Measurements from ENCODE around the gene HDGF. TPM values are rescaled to one million over a fixed set of nuclear protein-coding genes. Genes with fewer than 3 reads are reported as not detected.
A peak's percentile ranks its signal among the peaks of the same experiment; 100 is the strongest.

HDGF gene
- total and polyA plus RNA-seq, 2 of the 8 experiments (the other 6 are each of a cell fraction or from before 2014, with no cell fraction given) = 145 to 391 TPM

DNA sequence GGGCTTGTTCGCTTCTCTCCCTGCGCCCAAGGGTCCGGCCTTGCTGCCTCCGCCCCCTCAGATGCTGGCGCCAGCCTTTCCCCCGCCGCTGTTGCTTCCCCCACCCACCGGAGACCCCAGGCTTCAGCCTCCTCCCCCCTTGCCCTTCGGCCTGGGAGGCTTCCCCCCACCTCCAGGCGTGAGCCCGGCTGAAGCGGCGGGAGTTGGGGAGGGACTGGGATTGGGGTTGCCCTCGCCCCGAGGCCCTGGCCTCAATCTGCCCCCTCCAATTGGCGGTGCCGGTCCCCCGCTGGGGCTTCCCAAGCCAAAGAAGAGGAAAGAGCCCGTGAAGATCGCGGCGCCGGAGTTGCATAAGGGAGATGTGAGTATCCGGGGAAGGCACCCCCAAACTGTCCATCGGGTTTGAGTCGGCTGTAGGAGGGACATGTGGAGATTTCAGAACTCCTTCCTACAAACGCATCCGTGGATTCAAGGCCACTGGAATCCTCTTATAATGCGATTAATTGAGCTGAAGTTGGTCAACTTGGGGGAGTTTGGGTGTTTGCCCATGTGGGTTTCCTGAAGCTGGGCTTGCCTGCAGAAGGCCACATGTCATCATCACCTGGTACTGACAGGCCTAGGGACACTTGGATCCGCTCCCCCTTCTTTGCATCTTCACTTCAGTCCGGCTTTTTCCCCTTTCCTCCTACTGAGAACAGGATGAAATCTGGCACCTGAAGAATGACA, 16.6 kb upstream of the HDGF start:
- CTCF ChIA-PET (ENCODE audit: partially characterized antibody) = interaction anchor here (1.0 to 11.7 kb wide), 9 partner anchors 21 to 80 kb away, joined by 3 to 100 read pairs (median 4); partner anchors contain the start of genes ISG20L2 and METTL25B
- peak overlapping the region; percentile 86 for H3K27ac ChIP-seq (ENCODE audit: low read depth, low read length)
- H4K20me1 ChIP-seq (replicated peaks in 1 of 2; ENCODE audit: control insufficient read depth in 1 of 2, insufficient read depth in 2 of 2, low read length in 2 of 2) = peaks cover 13 to 18% of the 10 kb centered on the region in 2 experiments
- peaks cover 29 to 51% of the 10 kb centered on the region in 2 experiments for H3K79me2 ChIP-seq (ENCODE audit: control insufficient read depth in 1 of 2, insufficient read depth in 2 of 2, low read length in 2 of 2)
- no peaks in the 10 kb centered on the region for H3K9me3 ChIP-seq (ENCODE audit: insufficient read depth in 2 of 2, low read depth in 1 of 2, low read length in 1 of 2)
- peak overlapping the region; percentile 94 for H2BK5ac ChIP-seq (ENCODE audit: low read depth, low read length)
- H3K27me3 ChIP-seq (replicated peaks in 1 of 4; ENCODE audit: control insufficient read depth in 3 of 4, extremely low read depth in 1 of 4, insufficient read depth in 3 of 4, low read length in 3 of 4) = no peaks in the 10 kb centered on the region
- H3K14ac ChIP-seq (ENCODE audit: insufficient read length) = no peak overlapping the region
- H3K4me1 ChIP-seq (replicated peaks in 1 of 4; ENCODE audit: control insufficient read depth in 3 of 4, insufficient read depth in 4 of 4, low read length in 3 of 4) = peaks cover 0 to 16% (median 6%) of the 10 kb centered on the region in 4 experiments; a peak in 5 of 7 replicates
- H3K4ac ChIP-seq (replicated peaks; ENCODE audit: insufficient read length, low read depth, low read length) = no peak overlapping the region
- no peak overlapping the region for H2BK20ac ChIP-seq (ENCODE audit: low read length)
- no peak overlapping the region for H2BK120ac ChIP-seq (replicated peaks; ENCODE audit: low read depth, low read length)
- 4% methylated on average over 16 of the region's 31 CpGs; no CpG with 5 or more reads in 1 of the 2 experiments for WGBS, 2 experiments (ENCODE audit: extremely low coverage in 1 of 2, insufficient coverage in 1 of 2, insufficient read length in 1 of 2, insufficient replicate concordance in 2 of 2, low coverage in 1 of 2, low lambda C conversion rate in 2 of 2, missing lambda C conversion rate in 1 of 2)
- no peak overlapping the region for H4K91ac ChIP-seq (replicated peaks; ENCODE audit: insufficient read length, low read length)
- peak overlapping the region; percentile 87 to 92 for H3K4me2 ChIP-seq (ENCODE audit: insufficient read depth in 1 of 2, low read depth in 2 of 2, low read length in 2 of 2)
- H3K23ac ChIP-seq (ENCODE audit: insufficient read length) = no peak overlapping the region
- H2BK15ac ChIP-seq (ENCODE audit: low read length) = no peak overlapping the region
- H2BK12ac ChIP-seq (ENCODE audit: low read depth, low read length) = no peak overlapping the region
- H3K9ac ChIP-seq (replicated peaks in 1 of 4; ENCODE audit: extremely low read depth in 1 of 4, low read depth in 3 of 4, low read length in 3 of 4) = peak overlapping the region; percentile 91 to 96 (median 93)
- H3K36me3 ChIP-seq (ENCODE audit: control insufficient read depth in 2 of 4, insufficient read depth in 4 of 4, low read length in 3 of 4) = peaks cover 0 to 15% (median 2%) of the 10 kb centered on the region in 4 experiments; a peak in 3 of 8 replicates
- H2AFZ ChIP-seq (ENCODE audit: low read length) = no peak overlapping the region
- H4K8ac ChIP-seq (ENCODE audit: extremely low read depth, insufficient read depth, low read length) = peak overlapping the region; percentile 95; the same call in 1 of the 2 replicates
- no peak overlapping the region for H2AK5ac ChIP-seq (ENCODE audit: low read depth, low read length)
- peaks cover 11% of the 10 kb centered on the region for H3K23me2 ChIP-seq (ENCODE audit: low read depth, low read length)
- peaks cover 13% of the 10 kb centered on the region for H3K79me1 ChIP-seq (ENCODE audit: low read depth, low read length)
- POLR2A ChIA-PET (ENCODE audit: partially characterized antibody) = interaction anchor here (0.8 to 8.2 kb wide), 18 partner anchors 9 to 96 kb away, joined by 3 to 121 read pairs (median 6); partner anchors contain the start of genes CRABP2, HDGF, ISG20L2 and METTL25B
- H3K56ac ChIP-seq (replicated peaks; ENCODE audit: insufficient read length, low read depth, low read length) = peak overlapping the region; percentile 27
- H4K5ac ChIP-seq (ENCODE audit: insufficient read length, low read depth, low read length) = peak overlapping the region; percentile 45
- H3K4me3 ChIP-seq (ENCODE audit: extremely low read depth in 1 of 4, insufficient read depth in 2 of 4, low read depth in 3 of 4, low read length in 4 of 4) = peak overlapping the region; percentile 67 to 97 (median 86)
- FAIRE-seq = no peak
- peak overlapping the region; percentile 35 for H3K18ac ChIP-seq (ENCODE audit: extremely low read depth, low read length)
- DNase-seq (ENCODE audit: low read depth in 1 of 2, low spot score in 2 of 2) = peak in 1 of 2 experiments; percentile 82
- TF ChIP-seq TAF1 (IDR thresholded peaks at IDR 0.05; ENCODE audit: low read depth, low read length) (no peak), SRF (IDR thresholded peaks at IDR 0.05; ENCODE audit: low read depth, low read length) (no peak), PHF8 (conservative IDR thresholded peaks at IDR 0.05; ENCODE audit: low read depth, low read length) (peak; percentile 52; the same call in 1 of the 2 replicates), SAP30 (IDR thresholded peaks at IDR 0.05; ENCODE audit: insufficient read depth, insufficient replicate concordance, low read length) (peak; percentile 91), SIN3A (conservative IDR thresholded peaks at IDR 0.05 in 1 of 2, IDR thresholded peaks at IDR 0.05 in 1 of 2; ENCODE audit: low read depth in 1 of 2, low read length in 2 of 2) (peak; percentile 79 to 90; a peak in 3 of 4 replicates), TBP (IDR thresholded peaks at IDR 0.05; ENCODE audit: low read depth, low read length) (no peak), POLR2A (IDR thresholded peaks at IDR 0.05; ENCODE audit: control extremely low read depth in 1 of 2, low read depth in 2 of 2, low read length in 2 of 2) (peak in 1 of 2 experiments; percentile 57; a peak in 2 of 3 replicates)
- TF ChIP-seq, protein P1, sequence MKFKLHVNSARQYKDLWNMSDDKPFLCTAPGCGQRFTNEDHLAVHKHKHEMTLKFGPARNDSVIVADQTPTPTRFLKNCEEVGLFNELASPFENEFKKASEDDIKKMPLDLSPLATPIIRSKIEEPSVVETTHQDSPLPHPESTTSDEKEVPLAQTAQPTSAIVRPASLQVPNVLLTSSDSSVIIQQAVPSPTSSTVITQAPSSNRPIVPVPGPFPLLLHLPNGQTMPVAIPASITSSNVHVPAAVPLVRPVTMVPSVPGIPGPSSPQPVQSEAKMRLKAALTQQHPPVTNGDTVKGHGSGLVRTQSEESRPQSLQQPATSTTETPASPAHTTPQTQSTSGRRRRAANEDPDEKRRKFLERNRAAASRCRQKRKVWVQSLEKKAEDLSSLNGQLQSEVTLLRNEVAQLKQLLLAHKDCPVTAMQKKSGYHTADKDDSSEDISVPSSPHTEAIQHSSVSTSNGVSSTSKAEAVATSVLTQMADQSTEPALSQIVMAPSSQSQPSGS (IDR thresholded peaks at IDR 0.05; ENCODE audit: low read length) = no peak
- TF ChIP-seq, protein P2, sequence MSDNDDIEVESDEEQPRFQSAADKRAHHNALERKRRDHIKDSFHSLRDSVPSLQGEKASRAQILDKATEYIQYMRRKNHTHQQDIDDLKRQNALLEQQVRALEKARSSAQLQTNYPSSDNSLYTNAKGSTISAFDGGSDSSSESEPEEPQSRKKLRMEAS (IDR thresholded peaks at IDR 0.05) = 0 out of 2 replicates have a peak, but pooled peaks have one; percentile 23

Measured in H1 (cell line).